Measurements from ENCODE around the gene MEI1.
"Not testable (repeated sequence)": the region's sequence is repeated elsewhere in the genome, so short reads cannot be mapped to it uniquely, and the experiment has no call there.

MEI1 gene
- total RNA-seq = 10.3 to 45.7 (median 38.7) reads per million in 3 experiments

GRCh38 chr22:41699264-41700107 lies at the start of gene MEI1:
MEI1 (plus strand) TSS chr22:41699503; CDS start chr22:41699539, 36 bp downstream.
- DNase-seq = peak; percentile 87

- no peak for DNase-seq
Measured at GRCh38 chr22:41650229-41650628, 49.1 kb upstream of the MEI1 start.

- no peak for DNase-seq
Measured at GRCh38 chr22:41650821-41651220, 48.5 kb upstream of the MEI1 start.

GRCh38 chr22:41654322-41654721 lies 45.0 kb upstream of the MEI1 start:
- DNase-seq = no peak

GRCh38 chr22:41656556-41656955 lies 42.7 kb upstream of the MEI1 start:
- no peak for DNase-seq

- no peak for DNase-seq
Measured at GRCh38 chr22:41657709-41658108, 41.6 kb upstream of the MEI1 start.

- DNase-seq = no peak
Measured at GRCh38 chr22:41658869-41659268, 40.4 kb upstream of the MEI1 start.

GRCh38 chr22:41659941-41660340 lies 39.4 kb upstream of the MEI1 start:
- no peak for DNase-seq

- no peak for DNase-seq
Measured at GRCh38 chr22:41660416-41660815, 38.9 kb upstream of the MEI1 start.

GRCh38 chr22:41661088-41661487 lies 38.2 kb upstream of the MEI1 start:
- DNase-seq = no peak

- DNase-seq = no peak
Measured at GRCh38 chr22:41661713-41662112, 37.6 kb upstream of the MEI1 start.

GRCh38 chr22:41663594-41663993 lies 35.7 kb upstream of the MEI1 start:
- not testable (repeated sequence) for DNase-seq

GRCh38 chr22:41664490-41664889 lies 34.8 kb upstream of the MEI1 start:
- no peak for DNase-seq

GRCh38 chr22:41664951-41665350 lies 34.4 kb upstream of the MEI1 start:
- no peak for DNase-seq

GRCh38 chr22:41668971-41669911 lies 30.1 kb upstream of the MEI1 start:
- no peak for DNase-seq

- not testable (repeated sequence) for DNase-seq
Measured at GRCh38 chr22:41672096-41672495, 27.2 kb upstream of the MEI1 start.

- no peak for DNase-seq
Measured at GRCh38 chr22:41672780-41673509, 26.4 kb upstream of the MEI1 start.

GRCh38 chr22:41674846-41675340 lies 24.4 kb upstream of the MEI1 start:
- no peak for DNase-seq

- no peak for DNase-seq
Measured at GRCh38 chr22:41676134-41676533, 23.2 kb upstream of the MEI1 start.

GRCh38 chr22:41681616-41682015 lies 17.7 kb upstream of the MEI1 start:
- DNase-seq = no peak

- DNase-seq = peak; percentile 81
Measured at GRCh38 chr22:41682033-41682807, 17.1 kb upstream of the MEI1 start.

GRCh38 chr22:41683052-41683451 lies 16.3 kb upstream of the MEI1 start:
- DNase-seq = no peak
